HepG2 (cell line): ENCODE results near the gene OR2B2. TPM values are rescaled to one million over a fixed set of nuclear protein-coding genes. Genes with fewer than 3 reads are reported as not detected.
"Not testable (repeated sequence)": the region's sequence is repeated elsewhere in the genome, so short reads cannot be mapped to it uniquely, and the experiment has no call there.

Experiments used
- ATAC-seq: fragments of 200-7000 bp; cut with Tn5 transposase; 3 replicates; pipeline ENCODE4 v1.9.1; 2020; ENCODE audit warnings: mild to moderate bottlenecking, moderate library complexity
- BruUV-seq: library from RNA; stranded (reverse); fragments of 400-500 nt; replicated peaks from 2 replicates; lab custom pipeline; 2021; lab: Mats Ljungman, UMichigan
- CTCF ChIA-PET: fragments of 300-600 bp; formaldehyde crosslinking; extraction: SDS; loops from one replicate; lab custom pipeline; 2021; ENCODE audit warnings: low total read pairs, inconsistent platforms, low intra/inter-chr PET ratio; lab: Yijun Ruan, JAX
- POLR2A ChIA-PET: fragments of 350-600 bp; sonication (Branson Sonifier 250); formaldehyde crosslinking; loops from one replicate; lab custom pipeline; 2020; ENCODE audit warnings: antibody characterized with exemption, inconsistent platforms; lab: Yijun Ruan, JAX
- DNase-seq: peaks from one replicate; pipeline ENCODE4 v3.0.0-alpha.2; 2015; ENCODE audit warnings: low spot score
- FAIRE-seq: peaks from 3 replicates; lab custom pipeline; 2011; peaks lifted over from hg19 to GRCh38; lab: Jason Lieb, UNC
- H2AFZ ChIP-seq: one replicate; pipeline ENCODE4 v1.6.1; 2011; ENCODE audit warnings: low read length, inconsistent platforms
- H3K27ac ChIP-seq: fragments of 300-600 bp; 3 replicates; pipeline ENCODE4 v1.8.0; 2011; ENCODE audit warnings: mixed run types, mild to moderate bottlenecking, mixed read lengths, low read length, inconsistent platforms; ENCODE audit not compliant: insufficient read depth; ENCODE audit errors: extremely low read length
- H3K27me3 ChIP-seq, 2 experiments: fragments of 200-600 bp in 1 of 2; 2 replicates in 1 of 2; 3 replicates in 1 of 2; pipeline versions ENCODE4 v1.6.0 to v1.8.0; 2011; ENCODE audit warnings: low read length in 2 of 2, mild to moderate bottlenecking in 2 of 2, moderate library complexity in 2 of 2, inconsistent platforms in 1 of 2; ENCODE audit not compliant: insufficient read depth in 2 of 2, control insufficient read depth in 1 of 2
- H3K36me3 ChIP-seq, 2 experiments: fragments of 200-600 bp in 1 of 2; replicated peaks in 1 of 2; 2 replicates in 1 of 2; 3 replicates in 1 of 2; pipeline versions ENCODE4 v1.5.1 to v1.8.0; 2011; ENCODE audit warnings: low read length in 2 of 2, inconsistent platforms in 1 of 2; ENCODE audit not compliant: insufficient read depth in 2 of 2, control insufficient read depth in 1 of 2
- H3K4me1 ChIP-seq: 2 replicates; pipeline ENCODE4 v1.5.1; 2012; ENCODE audit warnings: low read length, inconsistent platforms; ENCODE audit not compliant: insufficient read depth
- H3K4me2 ChIP-seq: 2 replicates; pipeline ENCODE4 v1.6.0; 2011; ENCODE audit warnings: low read depth, low read length, inconsistent platforms
- H3K4me3 ChIP-seq, 3 experiments: fragments of 200-600 bp in 1 of 3; sonication (generic), shearing (Covaris generic) in 1 of 3; replicated peaks in 1 of 3; 2 replicates each; pipeline ENCODE4 v1.5.1; 2011 to 2016; ENCODE audit warnings: low read length in 3 of 3, inconsistent platforms in 2 of 3, low read depth in 2 of 3, mild to moderate bottlenecking in 2 of 3, control low read depth in 1 of 3, mixed read lengths in 1 of 3; ENCODE audit not compliant: insufficient read depth in 1 of 3
- H3K79me2 ChIP-seq: one replicate; pipeline ENCODE4 v1.6.1; 2011; ENCODE audit warnings: low read length, inconsistent platforms; ENCODE audit not compliant: insufficient read depth
- H3K9ac ChIP-seq: 2 replicates; pipeline ENCODE4 v1.6.0; 2011; ENCODE audit warnings: mild to moderate bottlenecking, low read depth, low read length, inconsistent platforms; ENCODE audit not compliant: insufficient read depth
- H3K9me3 ChIP-seq: 2 replicates; pipeline ENCODE4 v1.5.1; 2012; ENCODE audit warnings: mild to moderate bottlenecking, low read length
- H4K20me1 ChIP-seq: 2 replicates; pipeline ENCODE4 v1.6.0; 2011; ENCODE audit warnings: inconsistent platforms, mild to moderate bottlenecking, low read length, moderate library complexity; ENCODE audit not compliant: insufficient read depth
- ARNTL ChIP-seq: sonication (generic); formaldehyde crosslinking; IDR thresholded peaks from 2 replicates; pipeline ENCODE4 v1.4.0; 2020; ENCODE audit warnings: mild to moderate bottlenecking, missing genetic modification reagents
- ATM ChIP-seq: fragments of 450-650 bp; IDR thresholded peaks from 2 replicates; pipeline ENCODE4 v1.7.1; 2017; ENCODE audit warnings: mild to moderate bottlenecking, borderline replicate concordance
- GATAD2A ChIP-seq: IDR thresholded peaks from 2 replicates; pipeline ENCODE4 v1.6.1; 2016
- NCOA2 ChIP-seq: sonication (generic); formaldehyde crosslinking; IDR thresholded peaks from 2 replicates; pipeline ENCODE4 v1.8.0; 2022; ENCODE audit warnings: inconsistent platforms
- NR2F1 ChIP-seq, 2 experiments: fragments of 450-650 bp in 1 of 2; formaldehyde crosslinking in 1 of 2; IDR thresholded peaks; 2 replicates each; pipeline versions ENCODE4 v1.5.0 to v1.6.1; 2016 to 2020; ENCODE audit warnings: mild to moderate bottlenecking in 1 of 2, missing compliant biosample characterization in 1 of 2, missing genetic modification reagents in 1 of 2, moderate library complexity in 1 of 2
- NR2F6 ChIP-seq, 2 experiments: IDR thresholded peaks; 2 replicates each; pipeline ENCODE4 v1.6.1; 2016; ENCODE audit warnings: antibody characterized with exemption in 1 of 2, mild to moderate bottlenecking in 1 of 2
- ONECUT2 ChIP-seq: sonication (generic); formaldehyde crosslinking; IDR thresholded peaks from 2 replicates; pipeline ENCODE4 v1.4.0; 2020; ENCODE audit warnings: missing genetic modification reagents
- PAXIP1 ChIP-seq: sonication (generic); formaldehyde crosslinking; conservative IDR thresholded peaks from 2 replicates; pipeline ENCODE4 v1.4.0; 2020; ENCODE audit warnings: mild to moderate bottlenecking, missing genetic modification reagents, moderate library complexity
- PITX1 ChIP-seq: sonication (generic); formaldehyde crosslinking; IDR thresholded peaks from 2 replicates; pipeline ENCODE4 v1.5.1; 2020; ENCODE audit warnings: mild to moderate bottlenecking, missing genetic modification reagents
- RARA ChIP-seq: IDR thresholded peaks from 2 replicates; pipeline ENCODE4 v1.6.1; 2016; ENCODE audit warnings: missing genetic modification reagents, missing compliant biosample characterization
- RXRB ChIP-seq: IDR thresholded peaks from 2 replicates; pipeline ENCODE4 v1.6.1; 2016; ENCODE audit warnings: borderline replicate concordance, missing genetic modification reagents, missing compliant biosample characterization
- SALL1 ChIP-seq: sonication (generic); formaldehyde crosslinking; IDR thresholded peaks from 2 replicates; pipeline ENCODE4 v1.8.0; 2022; ENCODE audit warnings: mild to moderate bottlenecking, missing genetic modification reagents
- SOX6 ChIP-seq, 2 experiments: fragments of 450-650 bp in 1 of 2; sonication (generic) in 1 of 2; formaldehyde crosslinking in 1 of 2; IDR thresholded peaks; 2 replicates each; pipeline versions ENCODE4 v1.4.0 to v1.6.1; 2017 to 2020; ENCODE audit warnings: antibody characterized with exemption in 1 of 2, mild to moderate bottlenecking in 1 of 2, missing genetic modification reagents in 1 of 2
- ZMYM2 ChIP-seq: sonication (generic); formaldehyde crosslinking; IDR thresholded peaks from 2 replicates; pipeline ENCODE4 v1.8.0; 2022; ENCODE audit warnings: mild to moderate bottlenecking, missing genetic modification reagents
- ZNF607 ChIP-seq: sonication (generic); formaldehyde crosslinking; IDR thresholded peaks from 2 replicates; pipeline ENCODE4 v1.5.1; 2020; ENCODE audit warnings: missing genetic modification reagents, mild to moderate bottlenecking, borderline replicate concordance
- WGBS: methylation state at CpG from one replicate; pipeline ENCODE4 v1.1.6; 2017; ENCODE audit warnings: low lambda C conversion rate; 5-methylcytosine and 5-hydroxymethylcytosine counted together
- in situ Hi-C: cut with HindIII; loops from 2 replicates; pipeline ENCODE4 v1.10.0; 2017; ENCODE audit warnings: low pct_unique_long_range_greater_than_20kb; ENCODE audit not compliant: extremely low pct_ligation_motif_present
- intact Hi-C: fragments of 100-400 bp; cut with micrococcal nuclease; formaldehyde crosslinking; loops from one replicate; pipeline ENCODE4 v1.10.0; 2022; ENCODE audit not compliant: unreplicated experiment
- polyA plus RNA-seq, 8 experiments: library from polyadenylated mRNA; depleted of rRNA in 3 of 8; stranded (reverse) in 7 of 8; unstranded in 1 of 8; fragments of >200 nt; fragmentation: Illumina TruSeq in 4 of 8; extraction: Trizol in 4 of 8; gene quantifications; 2 replicates each; pipeline versions ENCODE4 v1.2.1 to v1.2.3, GENCODE V29; 2011 to 2016; ENCODE audit warnings: low read depth in 4 of 8, missing spikeins in 1 of 8, mixed read lengths in 1 of 8; ENCODE audit not compliant: insufficient read depth in 1 of 8
- total RNA-seq, 5 experiments: library from RNA; depleted of rRNA; stranded (reverse); fragments of >200 nt; fragmentation: Illumina TruSeq; extraction: Trizol; gene quantifications; 2 replicates each; pipeline ENCODE4 v1.2.3, GENCODE V29; 2016; ENCODE audit warnings: low read depth in 1 of 5

OR2B2 gene
- total and polyA plus RNA-seq, 2 of the 13 experiments (the other 11 are each of a cell fraction or from before 2014, with no cell fraction given) = not detected

- no peak for FAIRE-seq
- Histone ChIP-seq H3K4me3 (no peak overlapping the region; a peak in 1 of 6 replicates), H3K36me3 (no peaks in the 10 kb centered on the region), H4K20me1 (no peaks in the 10 kb centered on the region; the same call in 1 of the 2 replicates), H3K79me2 (no peaks in the 10 kb centered on the region), H3K9me3 (no peaks in the 10 kb centered on the region), H3K4me1 (peaks cover 25% of the 10 kb centered on the region), H3K27ac (no peak overlapping the region), H3K9ac (no peak overlapping the region), H3K27me3 (no peaks in the 10 kb centered on the region), H3K4me2 (no peak overlapping the region), H2AFZ (no peak overlapping the region)
- ChIA-PET POLR2A (interaction anchor here (0.8 to 1.4 kb wide), 3 partner anchors 9 to 768 kb away, joined by 3 to 13 read pairs (median 4); a partner anchor contains a TSS), CTCF (interaction anchor here (1.2 kb wide), 1 partner anchor 129 kb away, joined by 3 read pairs; no protein-coding TSS in a partner anchor)
- in situ Hi-C loops = loop anchor here (10.0 kb wide), 1 partner anchor 727 kb away; no protein-coding TSS in a partner anchor
- DNase-seq = no peak
- ATAC-seq = no peak
- no peak for TF ChIP-seq ATM
- 0 out of 2 replicates have a peak, but pooled peaks have one; percentile 7 for TF ChIP-seq ZNF607 (CRISPR knock-in tag)
- TF ChIP-seq ZMYM2 = no peak
- no TSS peak for BruUV-seq
- WGBS = 84% methylated on average over 8 of the region's 8 CpGs
- intact Hi-C loops = loop anchor here (2.0 to 10.0 kb wide), 4 partner anchors 183 to 724 kb away; partner anchors contain the start of gene ZNF165
Measured at GRCh38 chr6:27901801-27902200, 10.4 kb downstream of the OR2B2 start.

- H3K27me3 ChIP-seq; ATAC-seq; H4K20me1 ChIP-seq; FAIRE-seq; CTCF ChIA-PET; H3K36me3 ChIP-seq; H3K4me2 ChIP-seq; BruUV-seq; H3K9me3 ChIP-seq; H3K9ac ChIP-seq; H3K4me3 ChIP-seq; H3K79me2 ChIP-seq; H2AFZ ChIP-seq; TF ChIP-seq SOX6 (IDR thresholded peaks at IDR 0.05): not testable (repeated sequence)
- intact Hi-C loops = loop anchor here (1.0 to 10.0 kb wide), 4 partner anchors 147 to 723 kb away; partner anchors contain the start of gene ZNF165
- POLR2A ChIA-PET = interaction anchor here (0.5 kb wide), 1 partner anchor 62 kb away, joined by 3 read pairs; a partner anchor contains a TSS
- peak; percentile 25 for DNase-seq
- Histone ChIP-seq H3K4me1 (peaks cover 36% of the 10 kb centered on the region), H3K27ac (peak overlapping the region; percentile 46)
- WGBS = 50% methylated on average over 7 of the region's 7 CpGs
- in situ Hi-C loops = loop anchor here (10.0 kb wide), 1 partner anchor 725 kb away; no protein-coding TSS in a partner anchor
- peak; percentile 56; the same call in 1 of the 2 replicates for TF ChIP-seq GATAD2A
- peak; percentile 36; the same call in 1 of the 2 replicates for TF ChIP-seq NCOA2 (CRISPR knock-in tag)
- TF ChIP-seq RARA (CRISPR knock-in tag) = peak; percentile 79
- 0 out of 2 replicates have a peak, but pooled peaks have one; percentile 19 for TF ChIP-seq SOX6 (CRISPR knock-in tag; IDR thresholded peaks at IDR 0.05)
- peak; percentile 77 for TF ChIP-seq RXRB (CRISPR knock-in tag)
- TF ChIP-seq ARNTL (CRISPR knock-in tag) = 0 out of 2 replicates have a peak, but pooled peaks have one; percentile 35
- peak; percentile 84 for TF ChIP-seq SALL1 (CRISPR knock-in tag)
- peak; percentile 65 for TF ChIP-seq PAXIP1 (CRISPR knock-in tag)
- peak in 1 of 2 experiments; percentile 72; a peak in 2 of 4 replicates for TF ChIP-seq NR2F1 (CRISPR knock-in tag; IDR thresholded peaks at IDR 0.05)
- TF ChIP-seq ONECUT2 (CRISPR knock-in tag) = peak; percentile 82
- 0 out of 2 replicates have a peak, but pooled peaks have one; percentile 30 for TF ChIP-seq PITX1
- TF ChIP-seq NR2F6 (IDR thresholded peaks at IDR 0.05) = peak; percentile 69
- TF ChIP-seq NR2F6 (CRISPR knock-in tag; IDR thresholded peaks at IDR 0.05) = peak; percentile 57
Measured at GRCh38 chr6:27900197-27900596, 12.0 kb downstream of the OR2B2 start.
